Stimulated activated CD8-positive, alpha-beta memory T cell treated with anti-CD3 and anti-CD28 coated beads, Interleukin-15, amount 100 ng/mL, for 24 hours (primary cell): Measurements from ENCODE around the gene MPV17L2.
"Not testable (repeated sequence)": the region's sequence is repeated elsewhere in the genome, so short reads cannot be mapped to it uniquely, and the experiment has no call there.

ENCODE experiments used
- DNase-seq: peaks from one replicate; pipeline ENCODE4 v3.0.0-alpha.2; 2020; ENCODE audit warnings: low read depth

Gene MPV17L2

DNA sequence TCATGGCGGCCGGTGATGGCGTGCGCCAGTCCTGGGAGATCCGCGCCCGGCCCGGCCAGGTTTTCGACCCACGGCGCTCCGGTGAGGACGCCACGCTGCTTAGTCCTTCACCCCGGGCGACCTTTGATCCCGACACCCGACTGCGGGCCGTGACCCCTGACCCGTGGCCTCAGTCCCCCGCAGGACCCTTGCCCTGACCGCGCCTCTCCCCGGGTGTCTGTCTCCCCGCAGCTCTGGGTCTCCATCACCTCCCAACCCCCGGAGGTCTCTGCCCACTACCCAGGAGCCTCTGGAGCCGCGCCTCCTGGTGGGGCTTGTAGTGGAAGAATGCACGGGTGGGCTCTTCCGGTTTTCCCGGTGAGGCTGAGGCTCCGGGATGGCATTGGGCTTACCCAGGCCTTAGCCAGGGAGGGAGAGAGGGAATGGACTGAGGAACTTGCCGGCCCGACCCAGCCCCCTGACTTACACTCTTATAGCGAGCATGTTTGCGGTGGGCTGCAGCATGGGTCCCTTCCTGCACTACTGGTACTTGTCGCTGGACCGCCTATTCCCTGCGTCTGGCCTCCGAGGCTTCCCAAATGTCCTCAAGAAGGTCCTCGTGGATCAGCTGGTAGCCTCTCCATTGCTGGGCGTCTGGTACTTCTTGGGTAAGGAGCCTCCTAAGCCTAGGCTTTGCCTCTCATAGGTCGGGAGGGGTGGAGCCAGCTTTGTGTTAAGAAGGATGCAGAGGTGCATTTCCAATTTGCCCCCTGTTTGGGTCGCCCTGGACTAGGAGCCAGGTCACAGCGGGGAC lies 566 bp downstream of the MPV17L2 start:
- no peak for DNase-seq

GRCh38 chr19:18194181-18194530 lies 1.1 kb downstream of the MPV17L2 start:
- no peak for DNase-seq

DNA sequence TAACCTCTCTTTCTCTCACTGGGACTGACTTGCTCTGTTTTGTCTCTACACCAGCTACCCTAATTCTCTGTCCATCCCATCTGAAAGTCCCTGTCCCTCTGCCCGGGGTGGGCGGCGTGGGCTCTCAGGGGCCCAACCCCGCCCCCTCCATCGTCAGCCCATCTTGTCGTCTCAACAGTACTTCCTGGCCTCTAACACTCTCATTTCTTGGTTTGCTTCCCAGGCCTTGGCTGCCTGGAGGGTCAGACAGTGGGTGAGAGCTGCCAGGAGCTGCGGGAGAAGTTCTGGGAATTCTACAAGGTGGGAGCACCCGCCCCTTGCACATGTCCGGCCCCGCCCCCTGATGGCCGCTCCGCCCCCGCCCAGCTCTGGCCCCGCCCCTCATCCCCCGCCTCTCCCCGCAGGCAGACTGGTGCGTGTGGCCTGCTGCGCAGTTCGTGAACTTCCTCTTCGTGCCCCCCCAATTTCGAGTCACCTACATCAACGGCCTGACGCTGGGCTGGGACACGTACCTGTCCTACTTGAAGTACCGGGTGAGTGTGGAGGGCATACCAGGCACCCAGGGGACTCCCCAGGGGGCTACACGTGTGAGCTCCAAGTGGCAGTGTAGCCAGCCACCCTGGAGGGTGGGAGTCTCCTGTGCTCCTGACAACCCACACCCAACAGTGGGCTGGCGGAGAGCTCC lies 1.7 kb downstream of the MPV17L2 start:
- no peak for DNase-seq

GRCh38 chr19:18196511-18196845 lies 3.5 kb downstream of the MPV17L2 start:
- DNase-seq: no peak

DNA sequence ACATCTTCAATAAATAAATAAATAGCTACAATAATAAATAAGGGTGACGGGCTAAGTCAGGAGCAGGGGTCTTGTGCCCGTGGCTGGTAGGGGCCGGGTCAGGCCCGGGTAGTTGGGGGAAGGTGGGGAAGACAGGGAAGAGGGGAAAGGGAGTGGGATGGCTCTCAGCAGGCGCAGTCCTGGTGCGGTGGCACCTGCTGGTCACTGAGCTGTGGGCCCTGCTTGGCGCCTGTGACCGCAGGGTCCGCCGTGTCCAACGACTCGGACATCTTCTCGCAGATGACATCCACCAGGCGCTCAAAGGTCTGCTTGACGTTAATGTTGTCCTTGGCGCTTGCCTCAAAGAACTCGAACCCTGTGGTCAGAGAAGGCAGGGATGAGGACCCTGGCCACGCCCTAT lies 4.3 kb downstream of the MPV17L2 start:
- DNase-seq: no peak

GRCh38 chr19:18197941-18198340 lies 4.9 kb downstream of the MPV17L2 start:
- DNase-seq: no peak

DNA sequence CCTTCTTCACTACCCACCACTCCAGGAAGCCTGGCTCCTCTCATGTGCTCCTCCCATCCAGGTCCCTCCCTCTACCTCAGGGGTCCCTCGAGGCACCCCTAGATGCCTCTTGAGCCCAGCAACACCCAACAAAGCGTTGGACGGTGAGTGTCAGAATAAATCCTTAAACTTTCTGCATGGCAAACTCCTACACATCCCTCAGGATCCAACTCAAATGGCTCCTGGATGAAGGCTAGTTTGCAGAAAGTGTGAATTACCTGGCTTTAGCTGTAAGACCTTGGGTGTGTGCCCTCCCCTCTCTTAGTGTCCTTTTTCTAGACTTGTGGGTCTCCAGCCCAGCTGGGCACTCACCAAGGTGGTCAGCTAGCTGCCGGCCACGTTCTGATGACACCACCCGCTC lies 5.4 kb downstream of the MPV17L2 start:
- no peak for DNase-seq

DNA sequence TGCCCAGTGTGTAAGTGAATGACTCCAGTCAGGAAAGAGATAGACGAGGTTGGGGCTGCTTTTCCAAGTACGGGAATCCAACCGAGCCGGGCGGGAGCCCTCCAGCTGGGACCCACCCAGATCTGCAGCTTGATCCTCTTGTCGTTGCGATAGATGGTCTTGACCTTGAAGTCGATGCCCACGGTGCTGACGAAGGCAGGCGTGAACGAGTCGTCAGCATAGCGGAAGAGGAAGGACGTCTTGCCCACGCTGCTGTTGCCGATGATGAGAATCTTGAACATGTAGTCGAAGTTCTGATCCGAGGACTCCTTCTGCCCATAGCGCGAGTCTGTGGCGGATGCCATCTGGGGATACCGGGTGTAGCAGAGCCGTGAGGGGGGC lies 9.4 kb downstream of the MPV17L2 start:
- DNase-seq: no peak

DNA sequence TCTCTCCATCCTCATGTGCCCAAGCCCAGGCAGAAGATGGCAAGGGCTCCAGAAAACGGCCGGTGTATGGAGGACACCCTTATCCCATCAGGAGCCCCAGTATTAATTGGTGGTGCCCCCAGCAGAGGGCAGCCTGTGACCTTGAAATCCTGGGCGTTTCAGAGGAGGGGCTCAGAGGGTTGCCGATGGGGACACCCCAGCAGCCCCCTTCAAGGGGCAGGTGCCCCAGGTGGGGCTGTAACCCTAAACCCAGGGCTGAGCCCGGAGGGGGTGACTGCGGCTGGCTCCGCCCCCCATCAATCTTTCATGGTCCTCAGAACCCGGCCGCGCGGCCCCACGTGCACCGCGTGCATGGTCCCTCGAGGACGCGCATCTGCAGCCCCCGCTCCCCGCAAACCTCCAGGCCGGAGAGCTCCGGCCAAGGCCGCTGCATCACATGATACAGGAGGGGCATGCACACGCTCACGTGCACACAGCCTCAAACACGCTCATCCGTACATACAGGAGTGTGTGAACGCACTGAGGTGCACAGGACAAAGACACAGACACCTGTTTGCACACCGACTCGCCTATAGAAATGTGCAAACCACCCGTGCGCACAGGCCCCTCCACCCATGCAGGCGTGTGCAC lies 9.9 kb downstream of the MPV17L2 start:
- DNase-seq: no peak

DNA sequence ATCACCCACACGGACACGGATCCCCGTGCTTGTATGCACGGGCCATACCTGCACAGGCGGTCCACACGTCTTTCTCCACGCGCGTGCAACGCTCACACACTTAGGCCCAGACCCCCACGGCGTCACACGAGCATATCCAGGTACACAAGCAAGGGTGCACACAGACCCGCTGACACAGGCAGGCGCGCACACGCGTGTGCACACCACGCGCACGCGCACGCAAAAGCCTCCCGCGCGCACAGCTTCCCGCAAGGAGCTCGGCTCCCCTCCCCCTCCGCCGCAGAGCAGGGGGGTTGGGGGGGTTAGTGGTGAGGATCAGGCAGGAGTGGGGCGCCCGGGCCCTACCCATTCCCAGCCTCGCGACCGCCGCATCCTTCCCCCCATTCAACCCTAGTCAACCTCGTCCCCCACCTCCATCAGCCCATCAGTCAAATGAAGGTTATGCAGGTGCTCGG lies 10.4 kb downstream of the MPV17L2 start:
- no peak for DNase-seq

DNA sequence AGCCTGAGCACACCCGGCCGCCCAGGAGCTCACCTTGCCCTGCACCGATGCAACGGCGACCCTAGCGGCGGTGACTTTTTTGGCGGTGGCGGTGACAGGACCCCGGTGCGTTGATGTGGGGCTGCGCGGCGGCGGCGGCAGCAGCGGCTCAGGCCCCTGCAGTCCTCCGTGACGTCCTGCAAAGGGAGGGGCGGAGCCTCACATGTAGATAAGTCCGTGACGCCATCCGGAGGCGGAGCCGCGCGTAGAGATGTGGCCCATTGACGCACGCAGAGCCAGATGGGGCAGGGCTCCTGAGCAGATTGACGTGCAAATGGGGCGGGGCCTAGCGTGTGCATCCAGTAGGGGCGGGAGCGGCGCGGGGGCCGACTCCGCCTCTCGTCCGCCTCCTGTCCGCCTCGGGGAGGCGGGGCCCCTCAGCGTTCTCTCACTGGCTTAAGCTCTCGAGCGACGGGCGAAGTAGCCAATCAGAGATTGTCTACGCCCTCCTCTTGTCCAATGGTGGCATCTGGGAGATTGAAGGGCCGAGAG lies 10.9 kb downstream of the MPV17L2 start, which contains the start of gene RAB3A:
RAB3A (minus strand) TSS at position 180 of the 531 bp plus-strand sequence. CDS start 1,302 bp downstream, outside the sequence.
- peak; percentile 97 for DNase-seq

GRCh38 chr19:18204394-18205199 lies 11.6 kb downstream of the MPV17L2 start:
- DNase-seq: no peak

GRCh38 chr19:18205200-18205892 lies 12.3 kb downstream of the MPV17L2 start:
- no peak for DNase-seq

GRCh38 chr19:18206018-18206417 lies 13.0 kb downstream of the MPV17L2 start:
- DNase-seq: no peak

DNA sequence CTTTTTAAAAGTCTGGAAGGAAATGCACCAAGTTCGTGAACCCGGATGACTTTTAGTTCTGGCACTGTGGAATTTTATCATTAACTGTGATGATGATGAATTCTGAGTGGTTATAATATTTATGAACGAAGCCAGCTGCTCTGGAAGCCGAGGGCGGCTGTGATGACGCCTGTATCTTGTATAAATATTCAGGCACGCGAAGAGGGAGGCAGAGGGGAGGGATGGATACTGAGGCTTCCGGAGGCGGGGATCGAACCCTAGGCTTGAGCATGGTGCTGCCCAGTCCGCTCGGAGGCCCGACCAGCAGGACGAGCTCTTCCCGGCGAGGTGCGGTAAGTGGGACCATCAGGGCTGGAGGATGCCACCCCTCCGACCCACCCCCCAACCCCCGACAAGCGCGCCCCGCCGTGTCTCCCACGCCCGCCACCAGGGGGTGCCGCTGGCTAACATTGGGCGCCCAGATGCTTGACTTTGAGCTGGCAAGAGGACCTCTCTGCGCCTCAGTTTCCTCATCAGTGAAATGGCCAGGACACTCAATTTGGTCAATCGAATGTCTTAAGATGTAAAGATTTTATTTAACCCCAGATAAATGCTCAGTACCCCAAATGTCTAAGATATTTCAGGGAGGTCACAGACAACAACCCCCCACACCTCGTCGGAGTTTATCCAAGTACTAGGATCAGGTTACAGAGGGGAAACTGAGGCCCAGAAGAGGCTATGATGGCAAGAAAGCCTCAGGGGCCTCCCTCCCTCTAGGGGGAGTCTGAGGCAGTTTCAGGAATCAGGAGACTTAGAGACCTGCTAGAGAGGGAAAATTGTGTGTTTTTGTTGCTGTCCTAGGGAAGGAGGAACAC lies 15.3 kb downstream of the MPV17L2 start:
- no peak for DNase-seq

- DNase-seq: not testable (repeated sequence)
Observed at GRCh38 chr19:18209912-18210311, 16.9 kb downstream of the MPV17L2 start.

DNA sequence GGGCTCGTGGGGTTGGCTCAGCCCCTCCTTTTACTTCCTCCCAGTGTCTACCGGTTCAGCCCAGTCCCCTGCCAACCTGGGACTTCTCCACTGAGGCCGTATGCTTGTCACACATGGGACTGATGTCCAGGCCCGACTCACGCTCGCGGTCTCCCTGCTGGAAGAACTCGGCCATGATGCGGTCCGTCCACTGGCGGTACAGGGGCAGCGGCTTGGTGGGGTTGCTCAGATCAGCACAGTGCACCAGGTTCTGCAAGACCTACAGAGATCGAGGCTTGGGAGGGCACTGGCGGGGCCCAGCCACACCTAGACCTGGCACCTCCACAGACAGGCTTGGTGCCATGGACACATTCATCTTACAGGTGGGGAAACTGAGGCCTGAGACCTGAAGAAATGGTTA lies 18.7 kb downstream of the MPV17L2 start:
- DNase-seq: no peak

DNA sequence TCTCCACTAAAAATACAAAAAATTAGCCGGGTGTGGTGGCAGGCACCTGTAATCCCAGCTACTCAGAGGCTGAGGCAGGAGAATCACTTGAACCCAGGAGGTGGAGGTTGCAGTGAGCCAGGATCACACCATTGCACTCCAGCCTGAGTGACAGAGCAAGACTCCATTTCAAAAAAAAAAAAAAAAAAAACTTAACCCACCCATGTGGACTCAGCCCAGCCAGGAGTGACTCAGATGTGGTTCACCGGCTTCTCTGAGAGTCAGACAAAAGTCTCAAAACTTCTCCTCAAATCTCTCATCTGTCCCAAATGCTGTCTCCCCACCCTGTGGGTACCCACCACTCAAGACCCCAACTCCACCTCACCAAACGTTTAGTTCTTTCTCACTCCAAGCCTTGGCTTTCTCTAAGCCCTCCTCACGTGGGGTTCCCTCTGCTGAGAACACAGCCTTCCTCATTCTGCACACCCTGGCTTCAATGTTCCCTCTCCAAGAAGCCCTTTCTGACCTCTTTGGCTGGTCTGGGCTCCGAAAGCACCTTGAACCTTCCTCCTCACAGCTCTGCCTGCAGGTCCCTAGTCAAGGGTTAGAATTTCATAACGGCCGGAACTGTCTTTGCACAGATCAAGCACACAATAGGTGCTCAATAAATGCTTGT lies 21.9 kb downstream of the MPV17L2 start:
- no peak for DNase-seq

GRCh38 chr19:18216789-18217188 lies 23.8 kb downstream of the MPV17L2 start:
- no peak for DNase-seq

GRCh38 chr19:18218159-18218558 lies 25.1 kb downstream of the MPV17L2 start:
- DNase-seq: no peak
